Esophagus muscularis mucosa (tissue), 4 donors: ENCODE data around the gene CARMIL3. TPM values are rescaled to one million over a fixed set of nuclear protein-coding genes. Genes with fewer than 3 reads are reported as not detected.

ENCODE experiments used
- DNase-seq: peaks from one replicate; pipeline ENCODE4 v3.0.0-alpha.2; 2017; ENCODE audit errors: extremely low spot score
- H3K27ac ChIP-seq, 4 donors: fragments of 200-600 bp; sonication (generic); replicated peaks in 1 of 4; 1 replicate in 3 of 4; 2 replicates in 1 of 4; pipeline ENCODE4 v1.5.1; 2016 to 2019; ENCODE audit warnings: mild to moderate bottlenecking in 1 of 4
- H3K27me3 ChIP-seq, 4 donors: fragments of 200-600 bp; sonication (generic); one replicate each; pipeline versions ENCODE4 v1.5.1 to v1.6.0; 2016 to 2019
- H3K36me3 ChIP-seq, 4 donors: fragments of 200-600 bp; sonication (generic); one replicate each; pipeline ENCODE4 v1.5.1; 2016 to 2019
- H3K4me1 ChIP-seq, 4 donors: fragments of 200-600 bp; sonication (generic); one replicate each; pipeline ENCODE4 v1.5.1; 2016 to 2019
- H3K4me3 ChIP-seq, 4 donors: fragments of 200-600 bp; sonication (generic); 1 replicate in 2 of 4; 2 replicates in 2 of 4; pipeline ENCODE4 v1.5.1; 2016 to 2019; ENCODE audit warnings: mild to moderate bottlenecking in 4 of 4, moderate library complexity in 1 of 4
- H3K9me3 ChIP-seq, 4 donors: fragments of 200-600 bp; sonication (generic); 1 replicate in 3 of 4; 2 replicates in 1 of 4; pipeline ENCODE4 v1.5.1; 2016 to 2019
- EP300 ChIP-seq: sonication (generic); formaldehyde crosslinking; IDR thresholded peaks from one replicate; pipeline ENCODE4 v1.6.1; 2017; ENCODE audit warnings: antibody characterized with exemption
- POLR2A ChIP-seq: fragments of 450-650 bp; IDR thresholded peaks from one replicate; pipeline ENCODE4 v1.6.1; 2017; ENCODE audit warnings: antibody characterized with exemption, moderate library complexity, mild to moderate bottlenecking, low read depth
- POLR2AphosphoS5 ChIP-seq, 2 donors: sonication (generic); formaldehyde crosslinking; IDR thresholded peaks; one replicate each; pipeline ENCODE4 v1.6.1; 2017; ENCODE audit warnings: antibody characterized with exemption in 2 of 2
- WGBS: methylation state at CpG from one replicate; pipeline ENCODE4 v1.1.5; 2018; 5-methylcytosine and 5-hydroxymethylcytosine counted together
- intact Hi-C: fragments of 100-400 bp; cut with DNase I; formaldehyde crosslinking; loops from one replicate; pipeline ENCODE4 v1.15.1; 2023
- total RNA-seq, 4 donors: library from RNA; depleted of rRNA; stranded (reverse); fragments of >200 nt; gene quantifications; one replicate each; pipeline versions ENCODE4 v1.1.0 to v1.2.1, GENCODE V29; 2016
- TF ChIP-seq, protein P1 (sequence below), 3 experiments: fragments of 200-600 bp in 2 of 3; fragments of 450-650 bp in 1 of 3; sonication (generic) in 2 of 3; IDR thresholded peaks; one replicate each; pipeline ENCODE4 v1.5.1; 2017 to 2019; ENCODE audit warnings: antibody characterized with exemption in 3 of 3, mild to moderate bottlenecking in 2 of 3, moderate library complexity in 1 of 3

The CARMIL3 gene
- total RNA-seq, 4 donors from 2014 or later: 0.17 to 0.29 TPM; not detected in 2

- intact Hi-C loops: no loop called here
Measured at GRCh38 chr14:24115422-24116127, 63.8 kb downstream of the CARMIL3 start.

GRCh38 chr14:24116128-24116814 lies 64.5 kb downstream of the CARMIL3 start:
- WGBS: 91% methylated on average over 6 of the region's 6 CpGs
- Histone ChIP-seq H3K9me3 (no peaks in the 10 kb centered on the region), H3K4me1 (peaks cover 20 to 23% (median 21%) of the 10 kb centered on the region in 4 donors), H3K27me3 (no peaks in the 10 kb centered on the region), H3K4me3 (peak overlapping the region; percentile 63 to 96 (median 67)), H3K36me3 (peaks cover 21 to 47% (median 44%) of the 10 kb centered on the region in 4 donors), H3K27ac (no peak overlapping the region)
- intact Hi-C loops: no loop called here
- TF ChIP-seq EP300 (no peak), POLR2AphosphoS5 (IDR thresholded peaks at IDR 0.05) (no peak), POLR2A (no peak)
- TF ChIP-seq, protein P1, sequence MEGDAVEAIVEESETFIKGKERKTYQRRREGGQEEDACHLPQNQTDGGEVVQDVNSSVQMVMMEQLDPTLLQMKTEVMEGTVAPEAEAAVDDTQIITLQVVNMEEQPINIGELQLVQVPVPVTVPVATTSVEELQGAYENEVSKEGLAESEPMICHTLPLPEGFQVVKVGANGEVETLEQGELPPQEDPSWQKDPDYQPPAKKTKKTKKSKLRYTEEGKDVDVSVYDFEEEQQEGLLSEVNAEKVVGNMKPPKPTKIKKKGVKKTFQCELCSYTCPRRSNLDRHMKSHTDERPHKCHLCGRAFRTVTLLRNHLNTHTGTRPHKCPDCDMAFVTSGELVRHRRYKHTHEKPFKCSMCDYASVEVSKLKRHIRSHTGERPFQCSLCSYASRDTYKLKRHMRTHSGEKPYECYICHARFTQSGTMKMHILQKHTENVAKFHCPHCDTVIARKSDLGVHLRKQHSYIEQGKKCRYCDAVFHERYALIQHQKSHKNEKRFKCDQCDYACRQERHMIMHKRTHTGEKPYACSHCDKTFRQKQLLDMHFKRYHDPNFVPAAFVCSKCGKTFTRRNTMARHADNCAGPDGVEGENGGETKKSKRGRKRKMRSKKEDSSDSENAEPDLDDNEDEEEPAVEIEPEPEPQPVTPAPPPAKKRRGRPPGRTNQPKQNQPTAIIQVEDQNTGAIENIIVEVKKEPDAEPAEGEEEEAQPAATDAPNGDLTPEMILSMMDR (IDR thresholded peaks at IDR 0.05): no peak
- DNase-seq: no peak

More at GRCh38 chr14:24115422-24116127, 63.8 kb downstream of the CARMIL3 start:
- no peaks in the 10 kb centered on the region for H3K9me3 ChIP-seq
- H3K4me3 ChIP-seq: peak overlapping the region; percentile 63 to 96 (median 67)
- H3K27ac ChIP-seq: peak overlapping the region; percentile 93 to 98 (median 97)
- H3K27me3 ChIP-seq: no peaks in the 10 kb centered on the region
- H3K36me3 ChIP-seq: peaks cover 21 to 40% (median 37%) of the 10 kb centered on the region in 4 donors
- no peak for TF ChIP-seq POLR2A
- TF ChIP-seq POLR2AphosphoS5 (IDR thresholded peaks at IDR 0.05): no peak
- TF ChIP-seq, protein P1 (IDR thresholded peaks at IDR 0.05): no peak
- TF ChIP-seq EP300: no peak
- peaks cover 20 to 23% (median 22%) of the 10 kb centered on the region in 4 donors for H3K4me1 ChIP-seq
- WGBS: 6% methylated on average over 14 of the region's 14 CpGs
- no peak for DNase-seq

DNA sequence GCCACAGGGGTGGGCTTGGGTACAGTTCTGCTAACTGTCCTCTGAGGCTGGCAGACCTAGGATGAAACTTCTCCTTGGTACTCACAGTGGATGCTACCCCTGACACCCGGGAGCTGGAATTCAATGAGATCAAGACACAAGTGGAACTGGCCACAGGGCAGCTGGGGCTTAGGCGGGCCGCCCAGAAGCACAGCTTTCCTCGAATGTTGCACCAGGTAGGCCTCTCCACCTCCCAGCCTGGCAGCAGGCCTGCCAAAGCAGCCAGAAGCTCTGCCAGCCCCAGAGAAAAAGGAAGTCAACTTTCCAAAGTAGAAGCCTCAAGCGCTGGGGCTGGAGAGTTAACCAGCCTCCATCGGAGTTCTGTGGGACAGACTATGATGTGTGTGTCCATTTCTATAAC lies 65.4 kb downstream of the CARMIL3 start:
- no peaks in the 10 kb centered on the region for H3K27me3 ChIP-seq
- peaks cover 20 to 23% (median 21%) of the 10 kb centered on the region in 4 donors for H3K4me1 ChIP-seq
- no peaks in the 10 kb centered on the region for H3K9me3 ChIP-seq
- WGBS: 89% methylated on average over 3 of the region's 6 CpGs
- H3K27ac ChIP-seq: no peak overlapping the region
- peaks cover 27 to 56% (median 53%) of the 10 kb centered on the region in 4 donors for H3K36me3 ChIP-seq
- DNase-seq: no peak
- TF ChIP-seq POLR2AphosphoS5 (IDR thresholded peaks at IDR 0.05): no peak
- TF ChIP-seq EP300: no peak
- TF ChIP-seq POLR2A: no peak
- TF ChIP-seq, protein P1 (IDR thresholded peaks at IDR 0.05): no peak
- intact Hi-C loops: no loop called here
- no peak overlapping the region for H3K4me3 ChIP-seq

Other genes with a start within 250 kb of the CARMIL3 start
- 10 to 100 TPM; 37.1 to 54.4 (median 46.3) TPM for gene DHRS4, start 98.2 kb upstream of the CARMIL3 start, total RNA-seq
- 10 to 100 TPM in 3 of 4 donors, 1 to 10 TPM in 1; 9.4 to 23.9 (median 21.1) TPM for gene DHRS4L2, start 63.1 kb upstream of the CARMIL3 start, total RNA-seq
- gene CPNE6, start 19.6 kb downstream of the CARMIL3 start, total RNA-seq: under 1 TPM in 3 of 4 donors, not detected in 1; 0.26 to 0.34 (median 0.33) TPM
- gene PCK2, start 42.3 kb downstream of the CARMIL3 start, total RNA-seq: 10 to 100 TPM in 3 of 4 donors, 1 to 10 TPM in 1; 9.1 to 20.7 (median 12.5) TPM
- gene DCAF11, start 62.8 kb downstream of the CARMIL3 start, total RNA-seq: 10 to 100 TPM; 56.0 to 74.9 (median 66.8) TPM
- 1 to 10 TPM; 1.8 to 3.3 (median 3.0) TPM for gene NRL, start 62.9 kb downstream of the CARMIL3 start, total RNA-seq
- under 1 TPM in 3 of 4 donors, not detected in 1; 0.34 to 0.83 (median 0.52) TPM for gene FITM1, start 78.7 kb downstream of the CARMIL3 start, total RNA-seq
- 100 to 1,000 TPM; 129 to 158 (median 143) TPM for gene PSME1, start 84.2 kb downstream of the CARMIL3 start, total RNA-seq
- 10 to 100 TPM in 3 of 4 donors, 1 to 10 TPM in 1; 8.8 to 14.4 (median 12.2) TPM for gene EMC9, start 89.6 kb downstream of the CARMIL3 start, total RNA-seq
- 10 to 100 TPM; 32.8 to 64.3 (median 42.6) TPM for gene PSME2, start 94.6 kb downstream of the CARMIL3 start, total RNA-seq
- 10 to 100 TPM; 21.7 to 33.3 (median 26.8) TPM for gene RNF31, start 95.5 kb downstream of the CARMIL3 start, total RNA-seq
- gene IRF9, start 109.3 kb downstream of the CARMIL3 start, total RNA-seq: 10 to 100 TPM; 39.5 to 78.3 (median 63.2) TPM
- 1 to 10 TPM; 4.6 to 5.9 (median 5.0) TPM for gene REC8, start 120.1 kb downstream of the CARMIL3 start, total RNA-seq
- 10 to 100 TPM; 12.9 to 41.6 (median 25.2) TPM for gene IPO4, start 136.8 kb downstream of the CARMIL3 start, total RNA-seq
- 10 to 100 TPM; 27.0 to 44.6 (median 43.8) TPM for gene TM9SF1, start 143.4 kb downstream of the CARMIL3 start, total RNA-seq
- under 1 TPM in 2 of 4 donors, not detected in 2; 0.57 to 0.58 TPM for gene TSSK4, start 153.7 kb downstream of the CARMIL3 start, total RNA-seq
- 100 to 1,000 TPM in 2 of 4 donors, 10 to 100 TPM in 2; 75.4 to 135 (median 94.9) TPM for gene CHMP4A, start 161.5 kb downstream of the CARMIL3 start, total RNA-seq
- gene MDP1, start 164.1 kb downstream of the CARMIL3 start, total RNA-seq: 10 to 100 TPM; 11.1 to 17.5 (median 14.4) TPM
- gene NEDD8, start 180.4 kb downstream of the CARMIL3 start, total RNA-seq: 100 to 1,000 TPM; 117 to 152 (median 131) TPM
- gene GMPR2, start 180.9 kb downstream of the CARMIL3 start, total RNA-seq: 10 to 100 TPM; 43.1 to 53.4 (median 50.5) TPM
- gene TINF2, start 190.6 kb downstream of the CARMIL3 start, total RNA-seq: 10 to 100 TPM; 49.4 to 89.0 (median 81.0) TPM
- gene TGM1, start 211.2 kb downstream of the CARMIL3 start, total RNA-seq: 1 to 10 TPM in 2 of 4 donors, under 1 TPM in 2; 0.52 to 3.3 (median 1.6) TPM
- 10 to 100 TPM; 14.6 to 27.8 (median 20.3) TPM for gene RABGGTA, start 219.6 kb downstream of the CARMIL3 start, total RNA-seq
- 10 to 100 TPM; 13.9 to 22.4 (median 19.2) TPM for gene DHRS1, start 247.8 kb downstream of the CARMIL3 start, total RNA-seq
- gene NOP9, start 247.8 kb downstream of the CARMIL3 start, total RNA-seq: 10 to 100 TPM; 16.6 to 29.2 (median 21.6) TPM